GM12878 (cell line): ENCODE results near the gene CACNA1A. TPM values are rescaled to one million over a fixed set of nuclear protein-coding genes. Genes with fewer than 3 reads are reported as not detected.

ENCODE experiments used
- ATAC-seq: fragments of 200-7000 bp; cut with Tn5 transposase; 3 replicates; pipeline ENCODE4 v1.9.1; 2020; ENCODE audit warnings: mild to moderate bottlenecking, moderate library complexity
- BruUV-seq: library from RNA; stranded (reverse); fragments of 400-500 nt; replicated peaks from 2 replicates; lab custom pipeline; 2021; lab: Mats Ljungman, UMichigan
- CTCF ChIA-PET: fragments of 300-600 bp; sonication (Branson Sonifier 250); formaldehyde crosslinking; extraction: SDS; loops from one replicate; lab custom pipeline; 2021; ENCODE audit warnings: inconsistent platforms; lab: Yijun Ruan, JAX
- POLR2A ChIA-PET: fragments of 350-600 bp; formaldehyde crosslinking; extraction: SDS; loops from one replicate; lab custom pipeline; 2021; ENCODE audit warnings: inconsistent platforms; lab: Charles Lee
- RAD21 ChIA-PET: fragments of 300-600 bp; sonication (Branson Sonifier 250); formaldehyde crosslinking; loops from one replicate; lab custom pipeline; 2023; ENCODE audit warnings: antibody characterized with exemption; ENCODE audit not compliant: unreplicated experiment; lab: Charles Lee
- SMC1A ChIA-PET: fragments of 300-600 bp; sonication (Branson Sonifier 250); formaldehyde crosslinking; loops from one replicate; lab custom pipeline; 2023; ENCODE audit not compliant: unreplicated experiment, uncharacterized antibody; lab: Charles Lee
- DNase-seq: peaks from one replicate; pipeline ENCODE4 v3.0.0-alpha.2; 2011; ENCODE audit warnings: low read depth, low spot score
- FAIRE-seq: peaks from 3 replicates; lab custom pipeline; 2011; peaks lifted over from hg19 to GRCh38; lab: Jason Lieb, UNC
- H2AFZ ChIP-seq: 2 replicates; pipeline ENCODE4 v1.6.0; 2011; ENCODE audit warnings: low read depth, low read length, control low read depth; ENCODE audit not compliant: control insufficient read depth
- H3K27ac ChIP-seq: 2 replicates; pipeline ENCODE4 v1.5.1; 2011; ENCODE audit warnings: control low read depth; ENCODE audit not compliant: control insufficient read depth, insufficient read depth
- H3K27me3 ChIP-seq, 2 experiments: replicated peaks in 1 of 2; 2 replicates each; pipeline versions ENCODE4 v1.6.0 to v1.6.1; 2011; ENCODE audit warnings: low read length in 1 of 2; ENCODE audit not compliant: control insufficient read depth in 2 of 2, insufficient read depth in 2 of 2
- H3K36me3 ChIP-seq, 2 experiments: 2 replicates each; pipeline ENCODE4 v1.5.1; 2011; ENCODE audit warnings: low read length in 1 of 2; ENCODE audit not compliant: control insufficient read depth in 2 of 2, insufficient read depth in 2 of 2
- H3K4me1 ChIP-seq: 2 replicates; pipeline ENCODE4 v1.6.1; 2011; ENCODE audit warnings: mild to moderate bottlenecking, low read length, moderate library complexity, mixed read lengths; ENCODE audit not compliant: control insufficient read depth, insufficient read depth
- H3K4me2 ChIP-seq: 2 replicates; pipeline ENCODE4 v1.6.0; 2011; ENCODE audit warnings: control low read depth; ENCODE audit not compliant: control insufficient read depth, insufficient read depth
- H3K4me3 ChIP-seq: fragments of 200-600 bp; sonication (generic); 2 replicates; pipeline ENCODE4 v1.5.1; 2016
- H3K79me2 ChIP-seq: 2 replicates; pipeline ENCODE4 v1.6.0; 2011; ENCODE audit warnings: low read length; ENCODE audit not compliant: control insufficient read depth, insufficient read depth
- H3K9ac ChIP-seq: 2 replicates; pipeline ENCODE4 v1.8.0; 2011; ENCODE audit warnings: low read length, control low read depth, mixed read lengths; ENCODE audit not compliant: control insufficient read depth, insufficient read depth
- H3K9me3 ChIP-seq: replicated peaks from 3 replicates; pipeline ENCODE4 v1.5.1; 2011; ENCODE audit warnings: mild to moderate bottlenecking, low read length; ENCODE audit not compliant: control insufficient read depth, insufficient read depth
- H4K20me1 ChIP-seq: 2 replicates; pipeline ENCODE4 v1.6.0; 2011; ENCODE audit not compliant: control insufficient read depth, insufficient read depth
- CREB1 ChIP-seq: IDR thresholded peaks from 2 replicates; pipeline ENCODE4 v1.6.1; 2012; ENCODE audit warnings: low read depth, mild to moderate bottlenecking, inconsistent platforms
- GABPA ChIP-seq: IDR thresholded peaks from 2 replicates; pipeline ENCODE4 v1.6.1; 2014; ENCODE audit warnings: antibody characterized with exemption, low read depth, mild to moderate bottlenecking, inconsistent platforms
- HDAC6 ChIP-seq: fragments of 200-600 bp; sonication (generic); IDR thresholded peaks from one replicate; pipeline ENCODE4 v1.8.0; 2017; ENCODE audit warnings: antibody characterized with exemption; ENCODE audit not compliant: unreplicated experiment
- HDGF ChIP-seq: fragments of 450-650 bp; IDR thresholded peaks from 2 replicates; pipeline ENCODE4 v1.6.1; 2016; ENCODE audit warnings: antibody characterized with exemption
- IRF3 ChIP-seq: fragments of 450-650 bp; IDR thresholded peaks from 2 replicates; pipeline ENCODE4 v1.6.1; 2014; ENCODE audit warnings: mild to moderate bottlenecking
- KLF5 ChIP-seq: fragments of 450-650 bp; IDR thresholded peaks from 2 replicates; pipeline ENCODE4 v1.6.1; 2014; ENCODE audit warnings: mild to moderate bottlenecking; ENCODE audit not compliant: partially characterized antibody
- MAX ChIP-seq: IDR thresholded peaks from 2 replicates; pipeline ENCODE4 v1.6.1; 2012; ENCODE audit warnings: low read depth, low read length, improper control_type of control experiment
- MTA2 ChIP-seq: fragments of 450-650 bp; IDR thresholded peaks from 2 replicates; pipeline ENCODE4 v1.6.1; 2016; ENCODE audit warnings: low read depth, mild to moderate bottlenecking, moderate library complexity
- NR2F1 ChIP-seq: fragments of 450-650 bp; conservative IDR thresholded peaks from 2 replicates; pipeline ENCODE4 v1.6.1; 2017; ENCODE audit warnings: mild to moderate bottlenecking
- RAD51 ChIP-seq: fragments of 450-650 bp; IDR thresholded peaks from 2 replicates; pipeline ENCODE4 v1.6.1; 2016; ENCODE audit warnings: moderate library complexity, mild to moderate bottlenecking, inconsistent platforms
- SMAD5 ChIP-seq: IDR thresholded peaks from 2 replicates; pipeline ENCODE4 v1.6.1; 2016; ENCODE audit warnings: antibody characterized with exemption, low read depth
- STAT3 ChIP-seq: IDR thresholded peaks from 2 replicates; pipeline ENCODE4 v1.6.1; 2011; ENCODE audit warnings: low read depth, low read length, improper control_type of control experiment
- YBX1 ChIP-seq: fragments of 450-650 bp; IDR thresholded peaks from 2 replicates; pipeline ENCODE4 v1.6.1; 2016; ENCODE audit warnings: antibody characterized with exemption
- ZNF217 ChIP-seq: fragments of 450-650 bp; IDR thresholded peaks from 2 replicates; pipeline ENCODE4 v1.6.1; 2017; ENCODE audit warnings: antibody characterized with exemption, mild to moderate bottlenecking
- ZNF622 ChIP-seq: fragments of 450-650 bp; IDR thresholded peaks from 2 replicates; pipeline ENCODE4 v1.6.1; 2017; ENCODE audit warnings: mild to moderate bottlenecking, inconsistent platforms
- WGBS: methylation state at CpG from one replicate; pipeline ENCODE4 v1.1.6; 2016; ENCODE audit warnings: low lambda C conversion rate; ENCODE audit not compliant: insufficient replicate concordance, insufficient coverage; ENCODE audit errors: missing lambda C conversion rate; 5-methylcytosine and 5-hydroxymethylcytosine counted together
- in situ Hi-C: fragments of 300-500 bp; cut with MboI; formaldehyde crosslinking; loops from 9 replicates; pipeline ENCODE4 v1.14.3; 2018; ENCODE audit warnings: mixed read lengths
- intact Hi-C: fragments of 100-400 bp; cut with micrococcal nuclease; formaldehyde crosslinking; loops from one replicate; pipeline ENCODE4 v1.14.2; 2022; ENCODE audit not compliant: unreplicated experiment
- polyA plus RNA-seq, 11 experiments: library from polyadenylated mRNA; depleted of rRNA in 4 of 11; unstranded in 6 of 11; stranded (reverse) in 5 of 11; fragments of >200 nt; fragmentation: Nextera tagmentation in 4 of 11; fragmentation: Illumina TruSeq in 1 of 11; extraction: Ambion mirVana in 4 of 11; extraction: Trizol in 1 of 11; gene quantifications; 1 replicate in 1 of 11; 2 replicates in 10 of 11; pipeline versions ENCODE4 v1.2.1 to v1.2.3, GENCODE V29; 2011 to 2016; ENCODE audit warnings: inconsistent platforms in 2 of 11, missing spikeins in 2 of 11, low read depth in 1 of 11
- total RNA-seq, 4 experiments: library from RNA; depleted of rRNA in 3 of 4; stranded (reverse); fragments of >200 nt in 3 of 4; fragmentation: Illumina TruSeq in 1 of 4; extraction: Trizol in 1 of 4; gene quantifications; 2 replicates each; pipeline versions ENCODE4 v1.2.1 to v1.2.3, GENCODE V29; 2013 to 2021

Gene CACNA1A
- total and polyA plus RNA-seq, 10 of the 15 experiments (the other 5 are each of a cell fraction or from before 2014, with no cell fraction given), result 1.1 to 4.4 (median 2.5) TPM

DNA sequence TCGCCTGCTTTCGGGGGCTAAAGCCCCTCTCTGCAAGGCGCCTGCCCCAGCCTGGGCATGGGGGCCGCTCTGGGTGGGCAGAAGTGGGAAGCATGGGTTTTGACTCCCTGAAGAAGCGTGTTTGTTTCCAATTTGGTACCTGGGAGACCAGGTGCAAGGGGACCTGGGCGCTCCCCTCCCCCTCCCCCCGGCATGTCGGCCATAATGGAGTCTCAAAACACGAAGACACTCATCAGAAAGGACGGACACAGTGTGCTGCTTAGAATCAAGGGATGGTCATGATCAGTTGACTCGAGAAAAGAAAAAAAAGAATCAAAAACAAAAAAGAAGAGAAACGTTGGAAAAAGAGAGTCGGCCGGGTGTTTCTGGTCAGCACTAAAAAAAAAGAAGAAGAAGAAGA lies 279.3 kb downstream of the CACNA1A start:
- ATAC-seq, result no peak
- CTCF ChIA-PET, result no interaction called here
- H3K4me2 ChIP-seq, result no peak overlapping the region
- H3K79me2 ChIP-seq, result no peaks in the 10 kb centered on the region
- FAIRE-seq, result no peak
- SMC1A ChIA-PET, result no interaction called here
- intact Hi-C loops, result no loop called here
- no peak for DNase-seq
- 37% methylated on average over 14 of the region's 14 CpGs for WGBS
- no peaks in the 10 kb centered on the region for H3K27me3 ChIP-seq
- H4K20me1 ChIP-seq, result no peaks in the 10 kb centered on the region
- POLR2A ChIA-PET, result no interaction called here
- no peak overlapping the region for H2AFZ ChIP-seq
- no TSS peak for BruUV-seq
- TF ChIP-seq MTA2 (no peak), RAD51 (no peak), STAT3 (no peak), YBX1 (no peak), KLF5 (no peak), CREB1 (no peak), ZNF217 (no peak), ZNF622 (no peak), HDAC6 (no peak), GABPA (no peak), MAX (no peak), SMAD5 (no peak), NR2F1 (no peak), HDGF (no peak), IRF3 (no peak)
- no peak overlapping the region for H3K9ac ChIP-seq
- H3K4me3 ChIP-seq, result no peak overlapping the region
- H3K4me1 ChIP-seq, result no peaks in the 10 kb centered on the region
- no peaks in the 10 kb centered on the region for H3K9me3 ChIP-seq
- RAD21 ChIA-PET, result no interaction called here
- H3K27ac ChIP-seq, result no peak overlapping the region
- no peaks in the 10 kb centered on the region for H3K36me3 ChIP-seq
- in situ Hi-C loops, result no loop called here
